GM21381 (cell line): ENCODE measurements around the gene C1QTNF8.

Source experiments
- ATAC-seq: cut with Tn5 transposase; IDR thresholded peaks from one replicate; pipeline ENCODE4 v1.9.1; 2021; ENCODE audit warnings: mild to moderate bottlenecking, moderate library complexity; ENCODE audit not compliant: unreplicated experiment

C1QTNF8 gene

GRCh38 chr16:1066584-1067172 lies 29.4 kb downstream of the C1QTNF8 start:
- ATAC-seq = no peak

- ATAC-seq = no peak
These were observed 30.4 kb downstream of the C1QTNF8 start for GRCh38 chr16:1065469-1066128.

DNA sequence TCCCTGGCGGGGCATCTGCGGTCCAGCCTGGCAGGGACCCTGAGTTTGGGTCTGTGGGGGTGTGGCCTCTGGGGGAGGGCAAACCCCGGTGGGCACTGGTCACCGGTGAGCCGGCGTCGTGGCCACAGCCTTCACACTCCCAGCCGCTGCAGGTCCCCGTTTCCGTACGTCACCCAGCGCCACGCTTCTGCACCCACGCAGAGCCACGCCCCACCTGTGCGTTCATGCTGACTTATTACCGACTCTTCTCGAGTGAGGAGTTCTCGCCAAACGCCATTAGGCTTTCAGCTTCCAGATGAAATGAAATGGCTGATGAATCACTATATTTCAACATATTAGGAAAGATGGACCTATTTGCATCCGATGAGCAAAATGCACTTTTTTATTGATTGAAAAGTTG lies 32.3 kb downstream of the C1QTNF8 start:
- no peak for ATAC-seq

DNA sequence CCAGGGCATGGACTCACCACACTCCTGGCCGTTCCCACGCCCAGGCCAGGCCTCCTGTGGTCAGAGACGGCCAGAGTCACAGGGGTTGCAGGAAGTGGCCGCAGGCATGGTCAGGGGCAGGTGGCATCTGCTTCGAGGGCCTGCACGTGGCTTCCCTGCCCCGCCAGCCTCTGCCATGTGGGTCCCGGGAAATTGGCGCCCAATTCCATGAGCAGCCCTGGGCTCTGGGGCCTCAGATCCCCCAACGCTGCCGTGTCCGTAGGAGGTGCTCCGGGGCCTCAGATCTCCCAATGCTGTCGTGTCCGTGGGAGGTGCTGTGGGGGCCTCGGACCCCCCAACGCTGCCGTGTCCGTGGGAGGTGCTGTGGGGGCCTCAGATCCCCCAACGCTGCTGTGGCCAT lies 33.1 kb downstream of the C1QTNF8 start:
- ATAC-seq = no peak

DNA sequence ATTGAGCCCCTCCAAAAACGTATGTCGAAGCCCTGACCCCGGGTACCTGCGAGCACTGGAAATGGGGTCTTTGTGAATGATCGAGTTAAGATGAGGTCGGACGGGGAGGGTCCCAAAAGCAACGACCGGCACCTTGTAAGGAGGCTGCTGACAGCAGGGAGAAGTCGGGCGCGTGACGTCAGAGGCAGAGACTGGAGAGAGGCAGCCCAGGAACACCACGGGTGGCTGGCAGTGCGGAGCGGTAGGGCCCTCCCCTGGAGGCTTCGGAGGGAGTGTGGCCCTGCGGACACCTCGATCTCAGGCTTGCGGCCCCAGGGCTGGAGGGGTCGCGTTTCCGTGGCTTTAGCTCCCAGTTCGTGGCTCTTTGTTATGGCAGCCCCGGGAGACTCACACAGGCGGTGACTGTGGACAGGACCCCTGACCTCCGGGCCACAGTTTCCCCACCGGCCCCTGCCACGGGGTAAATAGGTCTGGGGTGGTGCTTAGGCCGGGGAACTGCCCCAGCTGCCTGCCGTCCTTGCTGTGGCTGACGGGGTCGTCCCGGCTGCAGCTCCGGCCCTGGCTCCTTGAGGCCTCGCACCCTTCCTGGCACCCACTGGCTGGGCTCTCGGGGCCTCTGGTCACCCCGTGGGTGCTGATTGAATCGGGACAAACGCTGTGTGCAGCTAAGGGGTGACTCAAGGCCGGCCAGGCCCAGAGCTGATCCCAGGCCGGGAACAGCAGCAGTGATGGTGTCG lies 34.1 kb downstream of the C1QTNF8 start:
- no peak for ATAC-seq

DNA sequence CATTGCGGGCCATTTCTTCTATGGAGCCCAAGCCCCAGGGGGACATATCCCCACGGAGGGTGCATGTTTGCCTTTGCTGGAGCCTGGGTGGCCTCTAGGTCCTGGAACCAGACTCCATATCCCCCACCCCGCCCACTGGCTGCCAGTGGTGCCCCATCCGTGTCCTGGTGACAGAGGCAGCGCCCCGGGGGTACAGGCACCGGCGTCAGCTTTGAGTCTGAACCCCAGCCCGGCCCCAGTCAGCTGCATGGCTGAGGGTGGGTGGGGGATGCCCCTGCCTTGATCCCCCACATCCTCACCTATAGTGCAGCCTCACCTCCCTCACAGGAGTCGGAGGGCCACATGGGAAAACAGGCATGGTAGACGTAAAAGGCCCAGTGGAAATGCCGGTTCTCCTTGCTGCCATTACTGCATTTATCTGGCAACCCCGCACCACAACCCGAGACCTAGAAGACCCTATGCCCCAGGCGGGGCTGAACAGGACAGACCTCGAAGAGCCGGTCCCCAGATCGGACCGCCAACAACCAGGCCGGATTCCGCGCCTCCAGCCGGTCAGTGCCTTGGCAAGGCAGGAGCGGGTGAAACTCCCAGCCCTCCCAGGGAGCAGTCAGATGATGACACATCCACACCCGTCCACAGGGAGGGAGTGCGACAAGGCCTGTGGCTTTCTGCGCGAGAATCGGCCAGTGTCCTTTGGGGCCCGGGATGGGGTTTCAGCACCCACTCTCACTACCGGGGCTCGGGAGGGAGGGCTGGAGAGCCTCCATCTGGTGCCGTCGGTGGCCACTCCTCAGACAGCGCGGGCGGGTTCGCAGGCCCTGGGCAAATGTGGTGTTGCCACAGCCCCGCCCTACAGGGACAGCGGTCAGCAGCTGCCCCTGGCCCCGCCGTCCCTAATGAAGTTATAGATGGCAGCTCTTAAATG lies 35.4 kb downstream of the C1QTNF8 start:
- no peak for ATAC-seq

DNA sequence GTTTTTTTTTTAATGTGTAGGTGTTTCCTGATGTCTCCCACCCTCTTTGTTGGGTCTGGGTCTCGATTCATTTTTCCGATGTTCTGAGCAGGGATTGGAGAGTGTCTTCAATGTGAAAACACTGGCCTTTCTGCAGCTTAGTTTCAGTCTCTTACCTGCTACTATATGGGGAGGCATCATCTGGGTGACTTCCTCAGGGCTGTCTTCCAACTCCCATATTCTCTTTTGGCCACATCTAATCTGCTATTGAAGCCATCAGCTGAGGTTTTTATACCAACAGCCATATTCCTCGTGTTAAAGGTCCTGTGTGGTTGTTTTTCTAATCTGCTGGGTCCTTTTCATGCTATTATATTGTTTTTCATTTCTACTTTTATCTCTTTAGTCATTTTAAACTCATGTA lies 36.7 kb downstream of the C1QTNF8 start:
- ATAC-seq = no peak

DNA sequence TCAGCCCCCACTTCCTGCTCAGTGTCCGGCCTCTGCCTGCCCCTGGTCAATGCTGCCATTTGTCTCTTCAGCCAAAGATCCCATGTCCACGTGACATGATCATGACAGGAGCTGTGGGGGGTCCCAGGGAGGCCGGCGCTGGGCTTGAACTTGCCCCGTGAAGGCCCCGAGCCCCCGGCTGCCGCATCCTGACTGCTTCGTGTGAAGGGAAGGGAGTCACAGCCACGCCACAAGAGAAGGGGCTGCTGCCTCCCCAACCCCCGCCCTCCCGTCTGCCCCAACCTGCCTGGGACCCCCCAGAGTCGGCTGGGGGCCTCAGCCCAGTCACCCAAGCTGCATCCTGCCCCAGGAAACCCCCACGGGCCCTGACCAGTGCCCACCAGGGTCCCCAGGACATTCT lies 37.8 kb downstream of the C1QTNF8 start:
- no peak for ATAC-seq

GRCh38 chr16:1057252-1057932 lies 38.7 kb downstream of the C1QTNF8 start:
- ATAC-seq = no peak

GRCh38 chr16:1056196-1056595 lies 39.8 kb downstream of the C1QTNF8 start:
- ATAC-seq = no peak

- ATAC-seq = no peak
These were observed 40.5 kb downstream of the C1QTNF8 start for GRCh38 chr16:1055557-1055924.

DNA sequence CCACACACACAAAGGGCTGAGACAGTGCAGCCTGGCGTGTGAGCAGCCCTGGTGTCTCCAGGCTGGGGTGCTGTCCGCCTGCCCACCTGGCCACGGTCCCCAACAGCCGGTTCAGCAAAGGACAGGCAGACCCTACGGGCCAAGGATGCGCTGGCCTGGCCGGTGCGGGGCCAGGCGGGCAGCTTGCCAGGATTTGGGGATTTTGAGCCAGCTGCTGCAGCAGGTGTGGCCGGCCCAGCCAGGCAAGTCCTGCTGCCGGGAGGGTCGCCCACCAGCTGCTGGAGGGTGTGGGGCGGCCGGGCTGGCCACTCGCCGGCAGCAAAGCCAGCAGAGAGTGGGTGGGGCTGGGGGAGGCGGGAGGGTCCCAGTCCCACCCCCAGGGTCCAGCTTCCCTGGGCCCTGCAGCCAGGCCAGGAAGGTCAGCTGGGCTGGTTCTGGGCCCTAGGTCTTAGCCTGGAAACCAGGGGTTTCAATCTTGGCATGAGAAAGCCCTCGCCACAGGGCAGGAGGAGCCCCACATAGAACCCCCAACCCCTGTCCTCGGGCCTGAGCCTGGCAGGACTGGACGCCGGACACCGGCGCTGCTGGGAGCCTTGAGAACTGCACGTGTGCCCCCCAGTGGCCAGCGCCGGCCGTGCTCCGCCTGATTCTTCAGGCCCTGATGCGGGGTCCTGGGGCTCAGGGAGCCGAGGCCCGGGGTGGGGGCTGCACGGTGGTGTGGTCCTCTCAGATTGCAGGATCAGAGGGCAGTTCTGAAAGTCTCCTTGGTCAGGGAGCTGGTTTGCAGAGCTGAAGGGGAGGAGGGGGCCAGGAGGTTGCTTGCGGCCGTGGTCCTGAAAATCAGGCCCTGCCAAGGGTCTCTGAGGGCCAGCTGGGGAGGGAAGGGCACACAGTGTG lies 41.1 kb downstream of the C1QTNF8 start:
- no peak for ATAC-seq

DNA sequence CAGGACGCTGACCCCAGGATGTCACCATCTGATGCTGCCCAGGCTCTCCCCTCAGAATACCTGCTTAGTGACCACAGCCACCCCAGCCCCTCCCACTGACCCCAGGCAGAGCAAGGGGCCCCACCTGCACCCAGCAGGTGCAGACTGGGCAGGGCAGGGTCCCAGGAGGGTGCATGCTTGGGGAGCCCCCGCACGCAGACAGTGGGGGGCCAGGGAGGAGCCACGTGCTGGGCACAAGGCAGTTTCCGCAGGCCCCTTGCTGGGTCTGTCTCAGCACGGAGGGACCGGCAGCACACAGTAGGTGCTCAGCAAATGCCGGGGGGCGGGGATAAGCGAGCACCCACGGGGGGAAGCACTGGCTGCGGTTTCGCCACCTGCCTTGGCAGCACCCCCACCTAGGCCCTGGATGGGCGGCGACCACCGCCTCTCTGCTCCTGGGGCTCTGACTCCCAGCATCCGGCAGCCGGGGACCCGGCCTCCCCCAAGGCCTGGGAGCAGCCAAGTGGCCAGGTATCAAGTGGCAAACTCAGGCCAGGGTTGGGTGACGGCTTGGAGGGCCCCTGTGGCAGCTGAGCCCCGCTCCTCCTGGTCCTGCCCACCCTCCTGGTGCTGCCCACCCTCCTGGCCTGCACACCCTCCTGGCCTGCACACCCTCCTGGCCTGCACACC lies 42.2 kb downstream of the C1QTNF8 start:
- ATAC-seq = no peak

DNA sequence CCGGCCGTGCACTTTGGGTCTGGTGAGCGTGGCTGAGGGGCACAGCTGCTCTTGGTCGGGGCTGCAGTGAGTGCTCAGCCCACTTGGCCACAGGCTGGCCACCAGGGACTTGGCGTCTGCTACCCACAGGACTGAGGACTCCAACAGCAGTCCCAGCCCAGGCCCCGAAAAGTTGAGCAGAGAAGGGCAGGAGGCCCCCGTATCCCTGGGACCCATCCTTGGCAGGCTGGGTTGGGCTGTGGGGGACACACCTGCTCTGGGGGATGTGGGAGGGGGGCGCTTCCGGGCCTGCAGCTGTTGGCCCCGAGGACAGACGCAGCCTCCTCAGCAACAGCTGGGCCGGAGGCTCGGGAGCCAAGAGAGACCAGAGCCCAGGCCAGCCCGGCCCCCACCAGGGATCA lies 42.9 kb downstream of the C1QTNF8 start:
- no peak for ATAC-seq

- no peak for ATAC-seq
These were observed 43.3 kb downstream of the C1QTNF8 start for GRCh38 chr16:1052721-1053120.

DNA sequence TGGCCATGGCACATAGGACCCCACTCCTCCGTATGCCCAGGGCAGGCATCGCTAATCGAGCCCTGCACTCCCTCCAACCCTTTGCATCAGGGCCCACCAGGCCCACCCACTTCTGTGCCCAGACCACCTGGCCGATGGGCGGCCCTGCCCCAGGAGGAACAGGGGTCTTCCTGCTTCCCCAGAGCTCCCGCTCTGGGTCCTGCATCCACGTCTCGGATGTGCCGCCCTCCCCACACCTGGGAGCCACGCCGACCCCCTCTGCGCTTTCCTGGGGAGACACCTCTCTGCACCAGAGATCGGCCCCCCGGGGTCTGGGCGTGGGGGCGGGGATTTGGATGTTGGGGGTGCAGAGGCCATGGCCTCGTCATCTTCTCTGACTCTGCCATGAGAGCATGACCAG lies 44.6 kb downstream of the C1QTNF8 start:
- ATAC-seq = no peak

DNA sequence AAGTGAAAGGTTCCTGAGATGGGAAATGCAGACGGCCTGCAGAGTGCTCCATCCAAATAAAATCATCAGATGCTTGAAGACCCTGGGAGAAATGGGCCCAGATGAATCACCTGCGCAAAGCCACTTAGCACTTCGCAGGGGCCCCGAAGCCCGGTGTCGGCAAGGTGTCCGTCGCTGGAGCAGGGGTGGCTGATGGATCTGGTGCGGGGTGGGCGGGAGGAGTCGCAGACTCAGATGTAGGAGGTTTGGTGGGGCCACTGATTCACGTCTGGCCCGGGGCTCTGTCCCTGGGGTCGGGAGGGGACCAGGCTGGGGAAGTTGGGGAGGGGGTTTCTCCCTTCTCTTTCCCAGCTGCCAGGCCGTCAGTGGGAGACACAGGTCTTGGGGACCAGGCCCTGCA lies 45.1 kb downstream of the C1QTNF8 start:
- no peak for ATAC-seq

GRCh38 chr16:1050516-1050915 lies 45.5 kb downstream of the C1QTNF8 start:
- ATAC-seq = no peak

DNA sequence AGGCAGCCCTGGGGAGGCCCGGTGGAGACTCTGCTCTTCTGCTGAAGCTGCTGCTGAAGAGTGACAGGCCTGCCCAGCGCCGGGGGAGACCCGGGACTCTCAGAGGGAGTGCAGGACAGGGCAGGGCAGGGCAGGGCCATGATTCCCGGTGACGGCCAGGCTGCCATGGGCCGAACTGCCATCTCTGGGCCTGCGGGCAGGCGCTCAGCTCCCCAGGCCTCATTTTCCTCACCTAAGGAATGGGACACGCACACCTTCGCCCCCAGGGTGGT lies 46.1 kb downstream of the C1QTNF8 start:
- ATAC-seq = no peak
